SKM-1 (cell line): ENCODE measurements around the gene FBLN1.
"Not testable (repeated sequence)": the region's sequence is repeated elsewhere in the genome, so short reads cannot be mapped to it uniquely, and the experiment has no call there.

ENCODE experiments used
- DNase-seq: peaks from one replicate; lab custom pipeline; 2025; ENCODE audit not compliant: unreplicated experiment; lab: John Stamatoyannopoulos, UW

FBLN1 gene

DNA sequence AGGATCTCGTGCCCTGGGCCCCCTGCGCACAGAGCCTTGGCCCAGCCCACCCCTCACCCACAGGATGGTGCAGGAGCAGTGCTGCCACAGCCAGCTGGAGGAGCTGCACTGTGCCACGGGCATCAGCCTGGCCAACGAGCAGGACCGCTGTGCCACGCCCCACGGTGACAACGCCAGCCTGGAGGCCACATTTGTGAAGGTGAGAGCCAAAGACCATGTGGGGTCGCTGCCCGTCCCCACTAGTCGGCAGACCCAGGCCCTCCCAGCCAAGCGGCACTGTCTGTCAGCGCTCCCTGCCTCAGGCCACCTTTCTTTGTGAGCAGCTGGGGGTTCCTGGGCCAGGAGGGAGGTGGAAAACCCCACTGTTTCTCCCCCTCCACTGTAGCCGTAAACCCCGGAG, 22.8 kb downstream of the FBLN1 start:
- DNase-seq = no peak

DNA sequence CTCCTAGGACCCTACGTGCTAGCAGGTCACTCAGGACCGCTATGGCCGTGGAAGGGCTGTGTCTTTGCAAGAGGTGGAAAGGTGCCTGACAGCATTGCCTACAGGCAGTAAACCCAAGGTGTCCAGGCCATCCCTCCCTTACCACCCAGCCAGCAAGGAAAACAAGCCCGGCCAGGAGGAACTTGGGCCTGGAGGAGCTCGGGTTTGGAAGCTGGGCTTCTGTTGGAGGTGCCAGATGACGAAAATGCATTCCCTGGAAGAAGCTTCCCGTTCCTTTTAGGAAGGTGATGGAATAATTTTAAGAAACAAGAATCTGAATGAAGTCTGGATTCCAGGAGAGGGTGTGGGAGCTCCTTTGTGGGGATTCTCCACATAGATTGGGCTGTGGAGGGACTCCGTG, 23.6 kb downstream of the FBLN1 start:
- DNase-seq = no peak

DNA sequence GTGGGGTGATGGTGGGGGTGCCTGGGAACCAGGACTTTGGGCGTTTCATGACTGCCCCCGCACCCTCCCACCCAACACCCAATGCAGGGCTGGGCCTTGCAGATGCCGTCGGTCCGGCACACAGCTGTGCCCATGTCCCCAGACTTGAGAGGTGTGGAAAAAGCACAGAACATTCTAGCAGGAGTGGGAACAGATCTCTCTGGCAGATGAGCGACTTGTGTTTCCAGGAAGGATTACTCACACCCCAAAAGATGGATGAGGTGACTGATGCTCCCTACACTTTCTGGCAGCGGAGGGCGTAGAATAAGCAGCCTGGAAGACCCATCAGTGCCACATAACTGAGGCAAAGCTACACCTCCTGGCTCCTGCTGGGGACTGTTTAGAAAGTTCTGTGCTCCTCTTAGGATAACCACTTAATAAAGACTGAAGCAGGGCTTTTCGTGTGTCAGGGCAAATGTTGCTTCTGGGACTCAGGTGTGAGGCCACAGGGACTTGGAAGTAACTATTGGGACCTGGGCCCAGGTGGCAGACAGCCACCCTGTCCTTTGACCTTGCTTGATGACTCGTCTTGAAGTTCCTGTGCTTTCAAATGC, 24.2 kb downstream of the FBLN1 start:
- no peak for DNase-seq

DNA sequence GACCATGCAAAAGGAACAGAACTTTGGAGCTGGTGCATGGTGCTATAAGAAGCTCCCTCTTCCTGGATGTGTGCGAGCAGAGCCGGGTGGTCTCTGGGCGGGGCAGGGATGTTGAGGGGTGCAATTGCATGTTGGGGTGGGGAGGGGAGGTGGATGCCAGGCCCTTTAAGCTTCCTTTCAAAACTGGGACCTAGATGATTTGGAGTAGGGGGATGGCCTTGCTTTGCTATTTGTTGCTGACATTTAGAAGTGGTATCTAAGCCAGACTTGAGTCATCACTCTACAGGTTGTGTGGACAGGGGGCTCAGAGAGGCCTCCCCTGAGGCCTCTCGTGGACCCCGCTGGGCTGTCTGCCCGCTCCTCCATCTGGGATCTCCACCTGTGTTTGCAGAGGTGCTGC, 24.8 kb downstream of the FBLN1 start:
- DNase-seq = no peak

DNA sequence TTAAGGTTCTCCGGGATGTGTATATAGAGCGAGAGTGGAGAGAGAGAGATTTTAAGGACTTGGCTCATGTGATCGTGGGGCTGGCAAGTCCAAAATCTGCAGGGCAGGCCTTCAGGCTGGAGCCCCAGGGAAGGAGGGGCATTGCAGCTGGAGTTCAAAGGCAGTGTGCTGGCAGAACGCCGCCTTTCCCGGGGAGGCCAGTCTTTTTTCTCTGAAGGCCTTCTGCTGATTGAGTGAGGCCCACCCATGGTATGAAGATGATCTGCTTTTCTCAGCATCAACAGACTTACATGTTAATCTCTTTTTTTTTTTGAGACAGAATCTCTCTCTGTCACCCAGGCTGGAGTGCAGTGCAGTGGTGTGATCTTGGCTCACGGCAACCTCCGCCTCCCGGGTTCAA, 25.4 kb downstream of the FBLN1 start:
- no peak for DNase-seq

DNA sequence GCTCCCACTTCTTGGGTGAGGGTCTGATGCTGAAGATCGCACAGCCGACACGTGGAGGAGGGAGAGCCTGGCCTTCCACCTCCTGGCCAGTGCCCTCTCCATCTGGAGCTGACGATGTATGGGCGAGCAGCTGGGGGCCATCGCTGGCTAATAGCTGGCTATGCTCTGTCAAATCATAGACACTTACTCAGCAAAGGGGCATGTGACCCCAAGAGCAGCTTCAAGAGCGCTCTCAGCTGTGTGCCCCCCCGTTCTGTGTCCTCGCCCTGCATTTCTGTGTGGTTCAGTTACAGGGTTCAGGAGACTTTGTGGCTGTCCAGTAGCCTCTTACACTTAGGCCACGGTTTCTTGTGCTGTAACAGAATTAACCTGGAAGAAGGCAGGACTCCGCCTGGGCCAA, 26.4 kb downstream of the FBLN1 start:
- DNase-seq = no peak

DNA sequence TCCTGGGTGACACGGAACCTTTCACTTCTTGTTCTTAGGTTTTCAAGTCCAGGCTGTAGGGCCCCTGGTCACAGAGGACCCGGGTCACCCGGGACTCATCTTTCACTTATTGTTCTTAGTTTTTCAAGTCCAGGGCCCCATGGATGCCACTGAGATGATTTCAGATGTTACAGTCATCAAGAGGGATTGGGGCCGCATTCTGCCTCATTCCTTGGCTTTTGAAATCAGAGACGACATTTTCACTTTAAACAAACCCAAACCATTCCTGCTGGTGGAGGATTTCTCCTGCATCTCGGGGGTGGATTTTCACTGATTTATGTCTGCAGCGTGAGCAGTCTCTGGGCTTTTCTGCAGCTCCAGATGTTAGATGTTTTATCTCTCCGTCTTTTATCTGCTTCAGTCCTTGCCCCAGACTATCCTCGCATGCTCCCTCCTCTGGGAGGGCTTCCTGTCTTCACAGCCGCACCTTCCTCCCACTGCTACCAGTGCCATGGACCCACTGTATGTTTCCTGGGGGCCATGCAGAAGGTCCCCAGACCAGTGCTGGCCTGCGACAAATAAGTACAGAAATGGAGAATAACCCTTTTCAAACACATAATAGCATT, 27.4 kb downstream of the FBLN1 start:
- no peak for DNase-seq

DNA sequence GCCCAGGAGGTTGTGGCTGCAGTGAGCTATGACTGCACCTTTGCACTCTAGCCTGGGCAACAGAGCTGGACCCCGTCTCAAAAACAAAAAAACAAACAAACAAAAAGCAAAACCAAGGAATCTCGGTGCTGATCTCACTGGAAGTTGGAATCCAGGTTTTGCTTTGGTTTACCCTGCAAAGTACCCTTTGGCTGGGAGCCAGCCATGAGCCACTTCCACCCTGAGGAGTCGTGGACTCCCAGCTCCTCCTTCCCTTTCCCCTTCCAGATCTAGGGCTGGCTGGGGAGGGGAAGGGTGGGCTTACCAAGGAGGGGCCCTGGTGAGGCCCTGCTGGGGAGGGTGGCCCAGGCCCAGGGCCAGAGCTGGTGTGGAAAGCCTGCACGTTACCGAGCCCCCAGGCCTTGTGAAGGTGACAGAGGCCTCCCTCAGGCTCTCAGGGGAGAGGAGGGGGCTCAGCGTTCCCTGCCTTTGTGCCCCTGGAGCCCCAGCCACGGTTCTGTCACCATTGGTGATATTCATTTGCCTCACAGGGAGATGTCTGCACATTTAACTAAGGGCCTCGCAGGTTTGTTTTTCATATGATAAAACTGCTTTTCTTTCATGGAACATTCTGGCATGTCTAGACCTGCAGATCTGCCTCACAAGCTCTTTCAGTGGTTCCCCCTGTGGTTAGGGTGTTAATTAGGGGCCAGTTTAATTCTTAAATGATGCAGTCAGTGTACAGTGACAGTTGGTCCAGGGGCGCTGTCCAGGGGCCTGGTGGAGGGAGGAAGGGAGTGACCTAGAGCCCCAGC, 29.0 kb downstream of the FBLN1 start:
- DNase-seq = no peak

DNA sequence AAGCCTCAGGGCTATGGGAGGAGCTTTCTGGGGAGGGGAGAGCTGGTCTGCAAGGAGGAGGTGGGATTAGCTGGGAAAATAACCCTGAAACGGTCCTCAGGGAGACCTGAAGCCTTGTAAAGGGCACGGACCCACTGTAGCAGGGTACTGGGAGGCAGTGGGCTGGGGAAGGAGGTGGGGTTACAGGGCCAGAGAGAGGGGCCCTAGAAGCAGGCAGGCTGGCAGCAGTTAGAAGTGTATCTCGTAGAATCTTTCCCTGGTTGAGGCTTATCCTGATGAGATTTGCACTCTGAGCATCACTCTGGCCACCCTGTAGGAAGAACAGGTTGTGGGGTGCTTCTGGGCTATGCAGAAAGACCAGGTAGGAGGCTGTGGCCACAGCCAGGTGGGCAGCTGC, 29.6 kb downstream of the FBLN1 start:
- no peak for DNase-seq

DNA sequence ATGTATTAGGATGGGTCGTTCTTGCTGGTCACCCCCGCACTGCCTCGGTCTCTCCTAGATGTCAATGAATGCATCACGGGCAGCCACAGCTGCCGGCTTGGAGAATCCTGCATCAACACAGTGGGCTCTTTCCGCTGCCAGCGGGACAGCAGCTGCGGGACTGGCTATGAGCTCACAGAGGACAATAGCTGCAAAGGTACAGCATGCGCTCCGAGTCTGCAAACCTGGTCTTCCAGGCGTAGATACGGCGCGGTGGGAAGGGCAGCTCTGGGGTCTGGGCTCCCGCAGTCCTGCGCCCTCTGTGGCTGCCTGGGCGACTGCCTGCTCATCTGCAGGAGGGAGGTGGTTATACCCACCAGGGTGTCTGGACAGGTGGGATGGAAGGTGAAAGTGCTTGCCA, 31.0 kb downstream of the FBLN1 start:
- no peak for DNase-seq

DNA sequence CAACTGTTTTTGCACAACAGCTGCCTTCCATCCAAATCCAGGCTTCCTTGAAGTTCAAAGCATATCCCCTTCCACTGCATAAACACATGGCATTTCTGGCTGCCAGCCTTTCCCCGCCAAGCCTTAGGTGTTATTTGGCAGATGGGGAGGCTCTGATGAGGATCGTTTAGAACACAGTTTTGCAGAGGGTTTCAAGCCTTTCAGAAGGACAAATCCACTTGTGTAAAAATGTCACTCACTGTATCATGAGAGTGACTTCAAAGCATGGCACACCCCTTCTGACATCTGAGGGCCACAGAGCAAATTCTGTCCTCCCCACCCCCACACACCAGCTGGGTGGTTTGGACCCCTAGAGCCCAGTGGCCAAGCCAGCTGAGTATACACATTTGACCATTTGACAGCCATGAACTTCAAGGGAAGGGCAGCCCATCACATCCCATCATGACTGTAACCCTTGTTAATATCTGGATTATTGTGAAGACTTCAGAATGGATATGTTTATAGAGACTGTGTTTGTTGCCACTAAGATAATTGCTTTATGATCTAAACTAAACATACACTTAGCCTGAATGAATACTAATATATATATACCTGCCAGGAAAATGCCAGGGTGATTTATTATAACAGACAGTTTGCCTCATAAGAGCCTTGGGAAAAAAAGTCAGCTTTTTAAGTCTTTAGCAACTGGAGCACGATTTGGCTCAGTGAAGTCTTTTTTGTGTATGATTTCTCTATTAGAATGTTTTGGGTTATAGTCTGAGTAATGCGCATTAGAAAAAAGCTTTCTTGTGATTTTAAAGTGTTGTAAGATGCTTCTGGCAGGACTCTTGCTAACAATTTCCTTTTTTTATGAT, 31.9 kb downstream of the FBLN1 start:
- DNase-seq = no peak

DNA sequence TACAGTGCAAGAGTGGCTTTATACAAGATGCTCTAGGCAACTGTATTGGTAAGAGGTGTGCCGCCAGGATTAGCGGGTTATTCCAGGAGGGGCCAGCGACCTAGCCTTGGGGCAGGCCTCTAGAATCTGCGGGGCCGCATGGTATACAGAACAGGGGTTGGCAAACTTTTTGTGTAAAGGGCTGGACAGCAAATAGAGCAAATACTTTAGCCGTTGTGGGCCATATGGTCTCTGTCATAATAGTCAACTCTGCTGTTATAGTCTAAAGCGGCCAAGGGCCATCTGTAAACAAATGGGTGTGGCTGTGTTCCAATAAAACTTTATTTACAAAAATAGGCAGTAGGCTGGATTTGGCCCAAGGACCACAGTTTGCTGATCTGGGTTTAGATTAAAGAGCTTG, 32.6 kb downstream of the FBLN1 start:
- no peak for DNase-seq

DNA sequence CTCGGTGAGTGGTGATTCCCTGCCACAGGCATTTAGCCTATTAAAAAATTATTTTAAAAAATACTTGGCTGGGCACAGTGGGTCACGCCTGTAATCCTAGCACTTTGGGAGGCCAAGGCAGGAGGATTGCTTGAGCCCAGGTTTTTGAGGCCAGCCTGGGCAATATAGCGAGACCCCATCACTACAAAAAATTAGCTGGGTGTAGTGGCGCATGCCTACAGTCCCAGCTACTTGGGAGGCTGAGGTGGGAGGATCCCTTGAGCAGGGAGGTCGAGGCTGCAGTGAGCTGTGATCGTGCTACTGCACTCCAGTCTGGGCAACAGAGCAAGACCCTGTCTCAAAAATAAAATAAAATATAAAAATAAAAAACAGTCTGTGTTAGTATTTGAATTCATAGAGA, 33.2 kb downstream of the FBLN1 start:
- DNase-seq = not testable (repeated sequence)

DNA sequence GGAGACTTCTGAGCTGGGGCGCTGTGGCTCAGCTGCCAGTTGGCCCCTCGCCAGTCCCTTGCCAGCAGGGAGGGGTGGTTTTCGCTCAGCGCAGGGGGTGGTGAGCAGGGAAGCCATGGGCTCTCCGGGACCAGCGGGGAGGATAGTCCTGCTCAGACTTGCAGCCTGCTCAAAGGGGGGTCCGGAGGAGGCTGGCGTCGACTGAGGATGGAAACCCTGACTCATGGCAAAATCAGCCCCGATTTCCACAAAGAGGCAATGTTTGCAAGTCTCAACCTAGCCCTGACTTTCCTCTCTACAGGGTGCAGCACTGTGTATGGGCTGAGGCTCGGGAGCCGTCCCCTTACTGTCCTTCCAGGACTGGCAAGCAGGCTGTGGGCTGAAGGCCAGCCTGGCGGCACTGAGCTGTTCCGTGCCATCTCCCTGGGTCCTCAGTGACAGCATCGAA, 35.1 kb downstream of the FBLN1 start:
- no peak for DNase-seq

DNA sequence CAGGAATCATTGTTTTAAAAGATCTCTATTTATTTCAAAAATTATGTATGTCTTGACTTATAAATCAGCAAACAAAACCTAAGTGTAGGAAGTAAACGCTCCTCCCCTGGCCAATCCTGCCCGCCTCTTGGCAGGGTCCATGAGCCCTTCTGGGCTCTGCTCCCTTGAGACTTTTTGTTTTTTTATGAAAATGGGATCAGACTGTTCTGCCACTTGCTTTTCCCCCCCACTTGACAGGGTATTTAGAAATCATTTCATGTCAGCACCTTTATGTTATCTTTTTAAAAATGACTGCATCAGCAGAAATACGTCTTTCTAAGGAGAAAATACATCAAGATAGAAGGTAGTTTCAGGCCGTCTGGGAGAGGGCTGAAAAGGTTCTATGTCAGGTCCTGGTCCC, 35.6 kb downstream of the FBLN1 start:
- no peak for DNase-seq

DNA sequence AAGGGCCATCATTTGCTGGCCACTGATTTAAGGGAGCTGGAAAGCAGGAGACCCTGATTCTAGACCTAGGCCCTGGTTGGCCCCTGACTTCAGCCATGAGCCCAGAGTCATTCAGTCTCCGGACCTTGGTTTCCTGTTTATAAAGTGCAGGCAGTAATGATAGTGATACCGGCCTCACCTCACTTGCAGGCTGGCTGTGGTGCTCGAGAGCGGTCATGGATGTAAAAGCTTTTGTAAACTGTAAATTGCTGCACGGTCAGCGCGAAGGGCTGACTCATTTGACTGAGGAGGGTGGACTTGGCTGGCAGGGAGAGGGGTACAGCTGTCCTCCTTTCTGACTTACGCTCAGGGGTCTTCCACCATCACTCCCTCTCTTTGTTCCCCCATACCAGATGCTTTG, 37.4 kb downstream of the FBLN1 start:
- DNase-seq = no peak

DNA sequence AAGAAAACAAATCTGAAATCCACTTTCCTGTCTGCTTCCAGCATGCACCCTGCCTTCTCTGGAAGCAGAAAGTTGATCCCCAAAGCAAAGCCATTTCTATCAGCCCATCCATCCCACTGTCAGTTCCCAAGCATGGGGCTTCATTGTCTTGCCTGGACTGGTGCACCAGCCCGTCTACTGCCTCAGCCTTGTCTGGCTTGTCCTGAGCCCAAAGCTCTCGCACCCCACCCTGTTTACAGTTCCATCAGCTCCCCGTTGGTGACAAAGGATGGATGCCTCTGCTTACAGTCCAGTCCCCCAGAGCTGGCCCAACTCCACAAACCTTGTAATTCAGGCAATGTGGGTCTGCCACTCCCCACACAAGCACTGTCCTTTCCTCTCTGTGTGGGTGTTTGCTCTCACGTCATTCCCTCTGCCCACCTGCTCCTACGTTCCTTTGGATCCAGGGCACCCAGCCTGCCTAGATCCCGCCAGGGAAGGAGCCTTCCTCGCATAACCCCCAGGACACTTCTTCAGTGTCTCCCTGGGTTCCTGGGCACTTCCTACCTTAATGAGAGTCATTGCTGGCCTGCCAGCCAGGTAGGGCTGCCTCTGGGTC, 38.8 kb downstream of the FBLN1 start:
- DNase-seq = no peak

DNA sequence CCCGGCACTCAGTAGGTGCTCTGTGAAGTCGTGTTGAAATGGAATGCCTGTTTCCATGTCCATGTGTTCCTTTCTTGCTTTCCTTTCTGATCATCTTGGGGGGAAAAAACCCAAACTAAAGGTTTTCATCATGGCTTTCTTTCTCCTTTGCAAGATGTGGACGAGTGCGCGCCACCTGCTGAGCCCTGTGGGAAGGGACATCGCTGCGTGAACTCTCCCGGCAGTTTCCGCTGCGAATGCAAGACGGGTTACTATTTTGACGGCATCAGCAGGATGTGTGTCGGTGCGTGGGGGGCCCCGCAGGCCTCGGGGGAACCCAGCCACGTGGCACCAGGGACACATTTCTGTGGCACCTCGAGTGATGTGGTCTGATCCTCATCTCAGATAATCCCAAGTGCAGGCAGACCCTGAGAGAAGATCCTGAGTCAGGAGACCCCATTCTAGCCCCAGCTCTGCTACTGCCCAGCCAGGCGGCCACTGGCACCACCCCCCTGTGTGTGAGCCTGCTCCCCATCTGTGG, 39.4 kb downstream of the FBLN1 start:
- no peak for DNase-seq

DNA sequence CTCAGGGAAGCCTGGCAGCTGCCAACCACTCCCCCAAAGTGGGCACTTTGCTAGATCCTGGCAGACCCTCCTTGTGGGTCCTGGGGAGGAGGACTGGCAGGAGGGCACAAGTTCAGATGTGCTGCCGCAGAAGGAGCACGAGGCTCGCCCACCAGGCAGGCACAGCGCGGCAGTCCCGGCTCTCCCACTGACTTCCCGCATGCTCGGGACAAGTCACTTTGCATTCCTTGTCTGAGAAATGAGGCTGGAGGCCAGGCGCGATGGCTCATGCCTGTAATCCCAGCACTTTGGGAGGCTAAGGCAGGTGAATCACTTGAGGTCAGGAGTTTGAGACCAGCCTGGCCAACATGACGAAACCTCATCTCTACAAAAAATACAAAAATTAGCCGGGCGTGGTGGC, 40.1 kb downstream of the FBLN1 start:
- DNase-seq = not testable (repeated sequence)

DNA sequence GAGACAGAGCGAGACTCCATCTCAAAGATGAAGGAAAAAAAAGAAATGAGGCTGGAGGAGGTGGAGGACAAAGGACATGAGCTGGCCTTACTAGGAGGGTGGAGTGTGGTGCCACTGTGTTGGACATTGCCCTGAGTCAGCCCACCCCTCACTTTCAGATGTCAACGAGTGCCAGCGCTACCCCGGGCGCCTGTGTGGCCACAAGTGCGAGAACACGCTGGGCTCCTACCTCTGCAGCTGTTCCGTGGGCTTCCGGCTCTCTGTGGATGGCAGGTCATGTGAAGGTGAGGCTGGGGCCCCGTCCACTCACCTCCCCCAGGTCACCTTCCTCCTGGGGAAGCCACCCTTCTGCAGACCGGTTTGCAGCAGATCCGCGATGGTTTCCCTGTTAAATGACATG, 40.6 kb downstream of the FBLN1 start:
- DNase-seq = no peak

DNA sequence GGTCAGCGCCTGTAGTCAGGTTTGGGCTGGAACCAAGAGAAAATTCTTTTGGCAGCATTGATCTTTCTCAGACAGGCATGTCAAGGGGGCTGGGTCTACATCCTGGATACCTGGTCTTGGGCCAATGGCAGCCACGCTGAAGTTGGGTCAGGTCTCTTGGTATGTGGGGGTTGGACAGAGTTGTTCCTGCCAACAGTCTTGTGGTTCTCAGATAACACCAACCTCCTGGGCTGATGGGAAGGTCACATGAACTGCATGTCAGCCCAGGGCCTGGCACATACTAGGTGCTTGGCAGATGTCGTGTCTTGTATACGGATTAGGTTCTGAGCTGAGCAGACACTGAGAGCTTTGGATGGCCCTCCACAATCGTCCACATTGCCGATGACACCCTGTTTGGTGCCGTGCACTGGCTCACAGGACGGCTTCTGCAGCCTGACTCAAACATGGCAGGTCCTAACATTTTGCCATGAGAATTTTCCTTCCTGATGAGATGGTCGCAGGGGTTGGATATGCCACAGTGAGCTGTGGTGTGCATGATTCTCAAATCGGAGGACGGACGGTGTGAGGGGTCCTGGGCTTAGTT, 42.0 kb downstream of the FBLN1 start:
- no peak for DNase-seq
